ENCODE data around the gene AURKA. TPM values are rescaled to one million over a fixed set of nuclear protein-coding genes. Genes with fewer than 3 reads are reported as not detected.
"Not testable (repeated sequence)": the region's sequence is repeated elsewhere in the genome, so short reads cannot be mapped to it uniquely, and the experiment has no call there.

The AURKA gene
- total RNA-seq, 2 experiments from 2014 or later: 103 to 114 TPM

DNA sequence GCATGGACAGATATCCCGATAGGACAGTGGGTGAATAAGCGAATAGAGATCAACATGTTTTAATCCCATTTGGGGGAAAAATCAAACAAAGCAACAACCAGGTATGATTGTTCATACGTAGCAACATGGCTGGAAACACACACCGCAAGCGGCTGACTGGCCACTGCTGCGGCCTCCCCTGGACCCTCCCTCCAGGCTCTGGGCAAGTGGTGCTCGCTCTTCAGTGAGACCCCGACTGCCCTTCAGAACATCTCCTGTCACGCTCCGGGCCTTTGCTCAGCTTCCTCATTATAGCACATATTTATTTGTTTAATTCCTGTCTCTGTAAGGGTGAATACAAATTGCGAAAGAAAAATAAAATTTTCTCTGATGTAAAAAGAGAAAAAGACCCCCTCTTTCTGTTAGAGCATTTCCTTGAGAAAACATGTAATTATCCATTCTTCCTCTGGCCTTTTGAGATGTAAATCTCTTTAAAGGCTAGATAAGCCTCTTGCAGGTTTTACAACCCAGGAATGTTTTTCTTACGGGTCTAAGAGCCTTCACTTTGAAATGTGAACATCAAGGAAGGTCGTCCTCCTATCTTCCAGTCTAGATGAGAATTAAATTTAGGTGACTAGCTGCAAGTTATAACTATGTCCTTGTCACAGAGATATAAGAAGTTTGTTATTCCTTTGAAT lies 44.2 kb downstream of the AURKA start:
- H3K27ac Mint-ChIP-seq: no peak overlapping the region
- ChIA-PET CTCF (interaction anchor here (1.2 kb wide), 1 partner anchor 12 kb away, joined by 3 read pairs; no protein-coding TSS in a partner anchor), POLR2A (no interaction called here)
- peaks cover 2% of the 10 kb centered on the region for H3K4me1 Mint-ChIP-seq
- intact Hi-C loops (cut with DNase I, micrococcal nuclease): loop anchor here in 1 of 2 experiments (10.0 kb wide), 1 partner anchor 1703 kb away; no protein-coding TSS in a partner anchor
- H3K4me3 Mint-ChIP-seq: no peak overlapping the region
- no peaks in the 10 kb centered on the region for H3K36me3 Mint-ChIP-seq (ENCODE audit: low read depth)
- DNase-seq (no peak), ATAC-seq (no peak)
- H3K27me3 Mint-ChIP-seq: peaks cover 33% of the 10 kb centered on the region
- no peaks in the 10 kb centered on the region for H3K9me3 Mint-ChIP-seq (ENCODE audit: low read depth)

DNA sequence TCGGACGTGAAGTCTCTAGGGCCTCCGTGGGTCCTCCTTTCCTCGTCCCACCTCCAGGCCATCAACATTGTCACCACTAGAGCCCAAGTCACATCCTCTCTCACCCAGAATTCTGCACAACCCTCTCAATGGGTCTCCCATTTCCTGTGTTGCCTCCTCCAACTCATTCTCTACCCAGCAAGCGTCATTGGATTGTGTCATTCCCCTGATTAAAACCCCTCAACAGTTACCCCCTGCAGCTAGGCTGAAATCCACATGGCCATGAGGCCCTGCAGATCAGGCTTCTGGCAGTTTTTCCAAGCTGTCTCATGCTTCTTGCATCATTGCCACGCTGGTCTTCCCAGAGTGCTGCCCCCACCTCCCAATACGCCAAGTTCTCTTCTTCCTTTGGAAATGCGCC lies 46.1 kb downstream of the AURKA start:
- no peaks in the 10 kb centered on the region for H3K9me3 Mint-ChIP-seq (ENCODE audit: low read depth)
- no peaks in the 10 kb centered on the region for H3K36me3 Mint-ChIP-seq (ENCODE audit: low read depth)
- ATAC-seq (no peak), DNase-seq (no peak)
- peaks cover 36% of the 10 kb centered on the region for H3K27me3 Mint-ChIP-seq
- intact Hi-C loops (cut with DNase I, micrococcal nuclease): loop anchor here (2.0 to 10.0 kb wide), 3 partner anchors 97 to 1701 kb away; partner anchors contain the start of gene MC3R (in 1 of the 2)
- no peak overlapping the region for H3K27ac Mint-ChIP-seq
- H3K4me1 Mint-ChIP-seq: peaks cover 2% of the 10 kb centered on the region
- ChIA-PET POLR2A (no interaction called here), CTCF (no interaction called here)
- no peak overlapping the region for H3K4me3 Mint-ChIP-seq

DNA sequence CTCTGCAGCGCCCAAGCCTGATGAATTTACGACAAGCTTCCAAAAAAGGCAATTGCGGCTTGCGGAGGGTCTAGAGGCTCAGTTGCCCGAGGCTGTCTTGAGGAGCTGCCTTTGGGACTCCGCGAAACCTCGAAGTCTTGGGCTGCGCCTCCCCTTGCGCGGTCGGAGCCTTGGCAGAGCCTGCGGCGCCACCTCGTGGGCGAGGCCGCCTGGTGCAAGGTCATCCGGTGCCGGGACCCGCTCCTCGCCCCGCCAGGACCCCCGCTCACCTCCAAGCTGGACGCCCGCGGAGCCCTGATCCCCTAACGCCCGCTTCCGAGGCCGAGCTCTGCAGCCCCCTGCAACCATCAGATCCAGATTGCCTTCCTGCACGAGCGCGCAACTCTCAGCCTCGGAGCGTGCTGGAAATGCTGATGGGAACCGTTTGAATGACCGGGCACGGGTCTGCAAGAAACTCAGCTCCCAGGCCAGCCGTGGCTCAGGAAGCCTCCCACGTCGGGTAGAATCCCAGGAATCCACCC lies 48.1 kb downstream of the AURKA start:
- ATAC-seq (peak; percentile 88), DNase-seq (peak; percentile 77)
- Mint-ChIP-seq H3K27ac (no peak overlapping the region), H3K27me3 (peaks cover 49% of the 10 kb centered on the region), H3K36me3 (ENCODE audit: low read depth) (no peaks in the 10 kb centered on the region), H3K9me3 (ENCODE audit: low read depth) (no peaks in the 10 kb centered on the region), H3K4me1 (peaks cover 2% of the 10 kb centered on the region), H3K4me3 (no peak overlapping the region)
- intact Hi-C loops (cut with DNase I, micrococcal nuclease): loop anchor here (1.0 to 10.0 kb wide), 4 partner anchors 95 to 1699 kb away; partner anchors contain the start of gene MC3R (in 2 of the 2)
- CTCF ChIA-PET: interaction anchor here (0.6 to 1.3 kb wide), 11 partner anchors 10 to 1075 kb away, joined by 3 to 4 read pairs (median 3); partner anchors contain the start of gene MC3R
- POLR2A ChIA-PET: no interaction called here

DNA sequence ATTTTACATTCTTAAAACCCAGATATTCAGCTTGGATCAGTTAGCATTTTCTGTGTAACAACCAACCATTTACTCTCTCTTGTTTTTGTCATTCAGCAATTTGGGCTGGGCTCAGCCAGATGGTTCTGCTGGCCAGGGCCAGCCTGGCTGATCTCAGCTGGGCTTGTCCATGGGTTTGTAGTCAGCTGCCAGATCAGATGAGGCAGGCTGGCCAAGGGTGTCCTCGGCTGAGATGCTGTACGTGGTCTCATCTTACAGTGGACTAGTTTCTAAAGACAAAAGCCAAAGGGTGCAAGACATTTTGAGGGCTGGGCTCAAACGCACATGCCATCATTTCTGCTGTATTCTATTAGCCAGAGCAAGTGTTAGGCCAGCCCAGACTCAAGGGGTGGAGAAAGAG lies 49.2 kb downstream of the AURKA start:
- ATAC-seq: no peak
- Mint-ChIP-seq H3K27me3 (peaks cover 49% of the 10 kb centered on the region), H3K9me3 (ENCODE audit: low read depth) (no peaks in the 10 kb centered on the region), H3K4me3 (no peak overlapping the region), H3K36me3 (ENCODE audit: low read depth) (no peaks in the 10 kb centered on the region), H3K27ac (no peak overlapping the region), H3K4me1 (peaks cover 2% of the 10 kb centered on the region)
- ChIA-PET CTCF (interaction anchor here (0.5 to 1.2 kb wide), 3 partner anchors 92 to 1690 kb away, joined by 3 to 4 read pairs (median 3); partner anchors contain the start of gene MC3R), POLR2A (no interaction called here)
- intact Hi-C loops (cut with DNase I, micrococcal nuclease): loop anchor here in 1 of 2 experiments (10.0 kb wide), 1 partner anchor 1698 kb away; no protein-coding TSS in a partner anchor
- DNase-seq: no peak

DNA sequence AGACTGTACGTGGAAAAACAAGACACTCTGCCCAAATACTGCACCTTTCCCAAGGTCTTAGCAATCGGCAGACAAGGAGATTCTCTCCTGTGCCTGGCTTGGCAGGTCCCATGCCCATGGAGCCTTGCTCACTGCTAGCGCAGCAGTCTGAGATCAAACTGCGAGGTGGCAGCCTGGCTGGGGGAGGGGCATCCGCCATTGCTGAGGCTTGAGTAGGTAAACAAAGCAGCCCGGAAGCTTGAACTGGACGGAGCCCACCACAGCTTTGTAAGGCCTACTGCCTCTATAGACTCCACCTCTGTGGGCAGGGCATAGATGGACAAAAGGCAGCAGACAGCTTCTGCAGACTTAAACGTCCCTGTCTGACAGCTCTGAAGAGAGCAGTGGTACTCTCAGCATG lies 55.3 kb downstream of the AURKA start:
- CTCF ChIA-PET; POLR2A ChIA-PET; ATAC-seq; H3K4me1 Mint-ChIP-seq; DNase-seq; H3K36me3 Mint-ChIP-seq (ENCODE audit: low read depth); H3K27ac Mint-ChIP-seq; intact Hi-C loops (cut with DNase I, micrococcal nuclease); H3K4me3 Mint-ChIP-seq; H3K9me3 Mint-ChIP-seq (ENCODE audit: low read depth): not testable (repeated sequence)
- peaks cover 39% of the 10 kb centered on the region for H3K27me3 Mint-ChIP-seq

DNA sequence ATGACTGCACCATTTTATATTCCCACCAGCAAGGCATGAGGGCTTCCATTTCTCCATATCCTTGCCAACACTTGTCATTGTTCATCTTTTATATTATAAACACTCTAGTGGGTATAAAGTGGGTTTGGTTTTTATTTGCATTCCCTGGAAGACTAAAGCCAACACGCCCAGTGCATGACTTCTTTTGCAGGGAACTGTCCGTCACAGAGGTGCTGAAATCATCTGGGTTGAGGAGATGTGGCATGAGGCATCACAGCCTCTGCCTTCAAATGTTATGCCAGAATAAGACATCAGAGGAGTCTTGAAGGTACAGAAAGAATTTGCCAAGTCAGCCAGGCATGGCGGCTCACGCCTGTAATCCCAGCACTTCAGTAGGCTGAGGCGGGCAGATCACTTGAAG lies 63.2 kb downstream of the AURKA start:
- ChIA-PET POLR2A (no interaction called here), CTCF (no interaction called here)
- no peaks in the 10 kb centered on the region for H3K4me1 Mint-ChIP-seq
- ATAC-seq (no peak), DNase-seq (peak; percentile 21)
- H3K4me3 Mint-ChIP-seq: no peak overlapping the region
- peaks cover 18% of the 10 kb centered on the region for H3K27me3 Mint-ChIP-seq
- H3K36me3 Mint-ChIP-seq (ENCODE audit: low read depth): no peaks in the 10 kb centered on the region
- intact Hi-C loops (cut with DNase I, micrococcal nuclease): no loop called here
- H3K27ac Mint-ChIP-seq: no peak overlapping the region
- no peaks in the 10 kb centered on the region for H3K9me3 Mint-ChIP-seq (ENCODE audit: low read depth)

DNA sequence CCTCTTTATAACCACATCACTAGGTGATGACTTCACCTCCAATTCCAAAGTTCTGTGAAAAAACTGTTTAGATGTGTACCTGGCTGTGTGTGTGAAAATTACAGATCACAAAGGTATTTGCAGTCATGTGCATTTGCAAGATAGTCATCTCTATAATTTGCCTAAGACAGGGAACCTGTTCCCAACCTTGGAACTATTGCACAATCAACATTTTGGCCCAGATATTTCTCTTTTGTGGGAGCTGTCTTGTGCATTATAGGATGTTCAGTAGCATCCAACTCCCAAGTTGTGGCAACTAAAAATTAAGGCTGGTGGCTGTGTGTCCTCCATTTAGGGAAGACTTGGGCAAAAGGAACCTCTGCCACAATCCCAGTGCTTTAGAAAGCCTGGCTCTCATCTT lies 67.2 kb downstream of the AURKA start:
- Mint-ChIP-seq H3K4me1 (no peaks in the 10 kb centered on the region), H3K9me3 (ENCODE audit: low read depth) (no peaks in the 10 kb centered on the region), H3K4me3 (no peak overlapping the region), H3K36me3 (ENCODE audit: low read depth) (no peaks in the 10 kb centered on the region), H3K27me3 (peaks cover 10% of the 10 kb centered on the region), H3K27ac (no peak overlapping the region)
- intact Hi-C loops (cut with DNase I, micrococcal nuclease): no loop called here
- ATAC-seq (no peak), DNase-seq (no peak)
- CTCF ChIA-PET: no interaction called here
- POLR2A ChIA-PET: interaction anchor here (0.6 kb wide), 1 partner anchor 1606 kb away, joined by 3 read pairs; no protein-coding TSS in a partner anchor

DNA sequence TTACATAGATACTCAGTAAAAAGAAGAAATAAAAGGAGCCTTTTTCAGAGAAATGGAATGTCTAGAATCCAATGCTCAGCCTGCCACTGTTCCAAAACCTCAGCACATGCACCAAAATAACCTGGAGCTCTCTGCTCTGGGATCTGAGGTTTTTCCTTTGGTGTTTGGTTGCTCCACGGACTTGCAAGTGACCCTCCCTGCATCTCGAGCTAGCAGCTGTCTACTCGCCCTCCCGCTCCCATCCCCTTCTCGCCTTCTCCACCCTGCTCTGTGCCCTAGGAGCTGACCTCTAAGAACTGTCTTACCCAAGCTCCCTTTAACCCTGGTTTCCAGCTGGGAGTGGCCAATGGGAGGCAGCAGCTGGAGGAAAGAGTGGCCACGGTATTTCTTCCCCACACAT lies 68.4 kb downstream of the AURKA start:
- intact Hi-C loops (cut with DNase I, micrococcal nuclease): no loop called here
- Mint-ChIP-seq H3K9me3 (ENCODE audit: low read depth) (no peaks in the 10 kb centered on the region), H3K4me3 (no peak overlapping the region), H3K27me3 (peaks cover 16% of the 10 kb centered on the region), H3K4me1 (no peaks in the 10 kb centered on the region), H3K36me3 (ENCODE audit: low read depth) (no peaks in the 10 kb centered on the region), H3K27ac (no peak overlapping the region)
- ATAC-seq: no peak
- POLR2A ChIA-PET: no interaction called here
- DNase-seq: no peak
- CTCF ChIA-PET: interaction anchor here (0.6 kb wide), 1 partner anchor 1676 kb away, joined by 3 read pairs; no protein-coding TSS in a partner anchor

DNA sequence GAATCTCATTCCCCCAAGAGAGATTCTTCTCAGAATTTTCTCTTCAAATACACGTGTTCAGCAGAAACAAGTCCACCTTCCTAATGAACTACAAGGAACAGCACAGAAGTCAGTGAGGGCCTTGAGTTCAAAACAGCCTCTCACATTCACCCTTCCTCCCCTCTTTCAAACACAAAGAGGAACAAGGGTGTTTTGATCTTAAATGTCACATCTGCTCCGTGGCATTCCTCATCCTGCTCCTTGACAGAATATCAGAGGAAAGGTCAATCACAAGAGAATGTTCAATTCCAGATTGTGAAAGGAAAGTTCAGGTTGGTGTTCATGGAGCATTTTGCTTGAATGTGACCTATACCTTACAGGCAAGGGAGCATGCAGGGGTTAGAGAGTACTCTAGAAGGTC lies 68.8 kb downstream of the AURKA start:
- intact Hi-C loops (cut with DNase I, micrococcal nuclease): no loop called here
- DNase-seq (no peak), ATAC-seq (no peak)
- POLR2A ChIA-PET: no interaction called here
- Mint-ChIP-seq H3K4me1 (no peaks in the 10 kb centered on the region), H3K9me3 (ENCODE audit: low read depth) (no peaks in the 10 kb centered on the region), H3K27ac (no peak overlapping the region), H3K27me3 (peaks cover 16% of the 10 kb centered on the region), H3K36me3 (ENCODE audit: low read depth) (no peaks in the 10 kb centered on the region), H3K4me3 (no peak overlapping the region)
- CTCF ChIA-PET: interaction anchor here (0.6 kb wide), 1 partner anchor 1675 kb away, joined by 3 read pairs; no protein-coding TSS in a partner anchor

DNA sequence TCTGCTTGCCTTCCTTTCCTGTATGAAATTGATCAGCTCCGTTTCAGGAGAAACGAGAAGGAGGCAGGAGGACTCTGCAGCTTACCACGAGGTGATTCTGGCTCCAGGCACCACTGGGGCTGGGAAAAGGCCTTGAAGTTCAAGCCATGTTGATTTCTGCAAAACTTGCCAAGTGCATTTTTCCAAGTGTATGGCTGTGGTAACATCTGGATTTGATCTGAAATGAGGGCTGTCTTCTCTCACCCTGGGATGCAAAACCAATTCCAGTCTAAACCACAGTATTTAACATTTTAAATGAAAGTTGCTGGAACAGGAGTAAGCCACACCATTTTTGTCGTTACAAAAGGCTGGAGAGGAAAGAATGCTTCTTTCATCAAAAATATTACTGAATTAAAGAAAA lies 69.3 kb downstream of the AURKA start:
- Mint-ChIP-seq H3K4me1 (no peaks in the 10 kb centered on the region), H3K36me3 (ENCODE audit: low read depth) (no peaks in the 10 kb centered on the region), H3K4me3 (no peak overlapping the region), H3K27me3 (peaks cover 16% of the 10 kb centered on the region), H3K27ac (no peak overlapping the region), H3K9me3 (ENCODE audit: low read depth) (no peaks in the 10 kb centered on the region)
- ChIA-PET POLR2A (no interaction called here), CTCF (no interaction called here)
- intact Hi-C loops (cut with DNase I, micrococcal nuclease): no loop called here
- no peak for ATAC-seq
- no peak for DNase-seq

Data from activated CD4-positive, alpha-beta T cell treated with anti-CD3 and anti-CD28 coated beads for 36 hours (primary cell).